Measurements from ENCODE around the gene SLC9A8.

- TF ChIP-seq ZNF263 (CRISPR knock-in tag; IDR thresholded peaks at IDR 0.05; ENCODE audit: low read depth): no peak
- no peak for TF ChIP-seq CTCF (IDR thresholded peaks at IDR 0.05)
- no peak for TF ChIP-seq ZNF121 (CRISPR knock-in tag; IDR thresholded peaks at IDR 0.05)
- no peak for TF ChIP-seq MAX (CRISPR knock-in tag; IDR thresholded peaks at IDR 0.05)
Measured at GRCh38 chr20:49914310-49915117, 101.9 kb downstream of the SLC9A8 start.
